GM21526 (cell line): ENCODE data around the gene CADPS.
"Not testable (repeated sequence)": the region's sequence is repeated elsewhere in the genome, so short reads cannot be mapped to it uniquely, and the experiment has no call there.

Source experiments
- ATAC-seq: cut with Tn5 transposase; IDR thresholded peaks from one replicate; pipeline ENCODE4 v1.9.1; 2021; ENCODE audit warnings: moderate library complexity; ENCODE audit not compliant: unreplicated experiment, low FRiP score

CADPS gene

GRCh38 chr3:62604751-62605351 is 270.4 kb downstream of the CADPS start:
- ATAC-seq = no peak

- ATAC-seq = no peak
These were observed 270.9 kb downstream of the CADPS start for GRCh38 chr3:62604298-62604697.

GRCh38 chr3:62602987-62603386 is 272.2 kb downstream of the CADPS start:
- no peak for ATAC-seq

- ATAC-seq = no peak
These were observed 273.0 kb downstream of the CADPS start for GRCh38 chr3:62602129-62602770.

DNA sequence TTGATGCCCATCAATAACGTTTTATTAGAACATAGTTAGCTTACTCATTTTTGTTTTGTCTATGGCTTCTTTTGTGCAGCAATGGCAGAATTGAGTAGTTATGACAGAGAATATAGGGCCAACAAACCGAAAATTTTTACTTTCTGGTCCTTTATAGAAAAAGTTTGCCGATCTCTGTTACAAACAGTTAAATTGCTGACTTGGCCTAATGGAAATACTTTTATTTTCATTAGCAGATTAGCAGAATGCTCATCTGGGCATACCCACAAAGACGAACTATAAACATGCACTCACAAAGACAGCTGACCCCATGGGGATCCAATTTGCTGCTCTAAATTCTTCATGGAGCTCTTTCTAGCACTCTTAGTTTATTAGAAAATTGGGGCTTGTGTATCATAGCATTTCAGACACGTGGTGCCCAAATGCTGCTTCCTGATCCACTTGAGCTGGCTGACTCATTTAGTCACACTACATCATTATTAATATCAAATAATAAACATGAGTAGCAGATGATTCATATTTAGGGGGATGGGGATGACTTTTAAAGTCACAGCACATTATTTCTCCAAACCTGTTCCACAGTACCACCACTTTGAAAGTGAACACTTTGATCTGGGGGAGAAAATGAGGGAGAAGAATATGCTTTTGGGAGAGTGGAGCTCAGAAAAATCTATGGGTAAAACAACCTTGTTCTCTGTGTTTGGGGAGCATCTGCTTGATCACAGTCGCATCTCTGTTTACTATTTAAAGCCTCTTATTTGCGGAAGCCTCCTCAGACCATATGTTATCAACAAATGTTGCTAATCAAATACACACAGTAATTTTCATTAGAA is 273.8 kb downstream of the CADPS start:
- ATAC-seq = no peak

- no peak for ATAC-seq
These were observed 275.2 kb downstream of the CADPS start for GRCh38 chr3:62600033-62600432.

DNA sequence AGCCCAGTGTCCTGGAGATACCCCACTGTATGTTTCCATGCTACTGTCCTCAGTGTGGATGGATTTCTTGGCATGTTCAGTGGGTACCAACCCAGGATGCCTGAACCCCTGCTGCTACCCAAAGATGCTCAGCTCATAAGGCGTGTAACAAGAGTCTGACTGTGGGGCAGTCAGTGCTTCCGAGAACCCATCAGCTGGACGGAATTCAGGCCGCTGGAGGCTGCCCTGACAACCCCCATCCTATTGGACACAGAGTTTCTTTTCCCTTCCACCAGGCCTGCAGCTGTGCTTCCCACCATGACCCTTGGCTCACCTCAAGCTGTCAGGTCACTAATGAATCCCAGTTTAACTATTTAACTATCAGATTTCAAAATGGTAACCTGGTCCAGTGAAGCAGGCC is 277.7 kb downstream of the CADPS start:
- no peak for ATAC-seq

- no peak for ATAC-seq
These were observed 282.8 kb downstream of the CADPS start for GRCh38 chr3:62592408-62592807.

DNA sequence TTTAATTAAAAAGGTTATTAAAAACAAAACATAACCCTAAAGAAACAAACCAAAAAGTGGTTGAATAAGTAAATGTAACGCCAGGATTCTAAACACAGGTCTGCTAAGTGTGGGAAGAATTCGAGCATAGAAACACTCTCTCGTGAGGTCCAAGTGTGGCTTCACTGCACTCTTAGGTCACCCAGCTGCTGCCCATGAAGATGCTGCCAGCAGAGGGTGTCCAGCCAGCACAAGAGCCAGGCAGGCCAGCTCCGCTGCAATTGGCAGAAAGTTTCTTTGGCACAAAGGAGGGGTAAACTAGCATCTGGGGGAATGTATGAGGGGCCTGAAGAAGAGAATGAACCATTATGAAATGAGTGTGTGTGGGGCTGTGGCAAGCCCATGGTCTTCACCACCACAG is 286.1 kb downstream of the CADPS start:
- no peak for ATAC-seq

DNA sequence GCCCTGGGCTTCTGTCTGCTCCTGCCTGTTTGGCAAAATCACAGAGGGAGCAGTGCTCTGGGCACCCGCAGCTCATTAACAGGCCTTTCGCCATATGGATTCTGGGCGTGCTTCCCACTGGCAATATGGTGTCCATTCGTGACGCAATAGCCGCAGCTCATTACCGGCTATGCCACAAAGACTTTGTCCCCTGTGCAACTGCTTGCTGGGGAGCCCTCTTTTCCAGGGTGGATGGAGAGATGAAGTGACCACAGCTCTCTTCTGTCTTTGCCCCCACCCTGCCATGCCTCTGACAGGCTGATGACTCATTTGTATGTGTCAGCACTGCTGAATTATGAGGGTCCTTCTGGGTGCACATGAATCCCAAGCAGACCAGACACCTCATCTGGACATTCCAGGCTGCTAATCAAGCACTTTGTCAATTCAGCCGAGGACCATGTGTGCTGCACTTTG is 287.6 kb downstream of the CADPS start:
- ATAC-seq = no peak

GRCh38 chr3:62587169-62587568 is 288.0 kb downstream of the CADPS start:
- ATAC-seq = no peak

DNA sequence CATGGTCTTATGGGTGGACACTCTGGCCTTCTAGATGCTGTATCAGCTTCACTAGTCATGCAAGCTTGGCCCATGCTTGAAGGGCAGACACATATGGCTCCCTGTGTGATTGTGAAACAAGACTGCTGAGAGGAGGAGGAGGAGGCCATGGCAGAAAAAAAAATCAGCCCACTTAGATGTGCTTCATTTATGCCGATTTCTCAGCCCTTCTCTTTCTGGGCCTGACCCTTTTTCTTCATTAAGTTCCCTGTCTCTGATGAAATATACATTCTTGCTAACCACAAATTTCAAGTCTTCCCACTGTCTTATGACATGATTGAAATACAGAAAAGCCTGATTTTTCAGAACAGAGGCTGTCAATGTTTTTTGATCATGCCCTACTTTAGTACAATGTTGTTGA is 288.9 kb downstream of the CADPS start:
- no peak for ATAC-seq

- no peak for ATAC-seq
These were observed 289.4 kb downstream of the CADPS start for GRCh38 chr3:62585861-62586260.

DNA sequence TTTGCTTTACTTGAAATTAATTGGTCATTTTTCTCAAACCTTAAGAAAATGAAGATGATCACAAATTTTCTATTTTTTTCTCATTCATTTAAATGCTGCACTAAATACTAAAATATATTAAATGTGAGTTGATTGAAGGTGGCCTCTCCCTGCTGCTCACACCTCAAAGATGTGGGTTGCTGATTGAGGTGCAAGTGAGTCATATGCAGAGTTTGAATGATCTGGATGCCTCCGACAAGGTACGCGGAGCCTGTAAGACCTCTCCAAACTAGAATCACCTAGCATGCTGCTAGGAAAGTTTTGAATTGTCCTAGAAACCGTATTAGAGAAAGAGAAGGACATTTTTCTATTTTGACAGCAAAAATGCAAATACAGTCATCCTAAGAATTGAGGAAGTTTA is 290.6 kb downstream of the CADPS start:
- no peak for ATAC-seq

DNA sequence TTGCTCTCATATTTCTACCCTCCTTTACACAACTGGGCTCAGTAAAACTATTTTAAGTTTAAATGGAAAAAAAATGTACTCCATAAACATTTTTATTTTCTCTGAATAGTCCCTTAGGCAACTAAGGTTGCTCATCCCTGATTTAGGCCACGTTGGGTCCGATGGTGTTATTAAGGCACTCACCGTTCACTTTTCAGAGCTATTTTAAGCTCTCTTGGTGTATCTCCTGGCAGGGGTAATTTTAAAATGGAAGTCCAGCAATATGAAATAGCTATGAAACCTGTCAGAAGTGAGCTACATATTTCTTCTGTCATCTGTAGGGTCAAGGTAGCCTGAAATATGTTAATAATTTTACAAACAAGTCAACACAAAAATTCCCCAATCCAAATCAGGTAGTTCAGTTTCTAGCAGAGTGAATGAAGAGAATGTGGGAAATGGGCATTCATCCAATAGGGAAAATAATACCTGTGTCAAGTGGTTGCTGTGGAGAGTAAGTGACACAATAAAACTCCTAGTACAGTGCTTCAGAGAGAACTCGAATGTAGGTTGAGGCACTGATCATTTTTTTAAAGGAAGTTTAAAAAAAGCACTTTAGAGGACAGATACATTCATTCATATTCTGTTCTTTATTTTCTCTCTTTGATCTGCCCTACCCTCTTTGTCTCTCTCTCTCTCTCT is 292.6 kb downstream of the CADPS start:
- no peak for ATAC-seq

- not testable (repeated sequence) for ATAC-seq
These were observed 294.7 kb downstream of the CADPS start for GRCh38 chr3:62580485-62580884.

DNA sequence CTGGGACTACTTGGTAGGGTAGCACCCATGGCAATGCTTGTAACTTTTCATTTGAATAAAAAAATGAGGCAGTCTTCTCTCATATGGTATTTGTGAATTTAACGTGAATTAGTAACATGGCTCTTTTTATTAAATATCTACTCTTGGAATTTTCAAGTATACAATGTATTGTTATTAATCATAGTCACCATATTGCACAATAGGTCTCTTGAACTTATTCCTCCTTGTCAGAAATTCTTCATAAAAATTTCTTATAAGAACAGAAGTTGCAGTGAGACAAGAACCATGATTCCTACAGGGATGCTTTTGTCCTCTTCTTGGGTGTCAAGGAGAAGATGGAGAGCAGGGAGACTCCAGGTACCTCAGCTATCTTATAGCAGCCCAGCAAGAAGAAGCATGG is 298.1 kb downstream of the CADPS start:
- no peak for ATAC-seq

DNA sequence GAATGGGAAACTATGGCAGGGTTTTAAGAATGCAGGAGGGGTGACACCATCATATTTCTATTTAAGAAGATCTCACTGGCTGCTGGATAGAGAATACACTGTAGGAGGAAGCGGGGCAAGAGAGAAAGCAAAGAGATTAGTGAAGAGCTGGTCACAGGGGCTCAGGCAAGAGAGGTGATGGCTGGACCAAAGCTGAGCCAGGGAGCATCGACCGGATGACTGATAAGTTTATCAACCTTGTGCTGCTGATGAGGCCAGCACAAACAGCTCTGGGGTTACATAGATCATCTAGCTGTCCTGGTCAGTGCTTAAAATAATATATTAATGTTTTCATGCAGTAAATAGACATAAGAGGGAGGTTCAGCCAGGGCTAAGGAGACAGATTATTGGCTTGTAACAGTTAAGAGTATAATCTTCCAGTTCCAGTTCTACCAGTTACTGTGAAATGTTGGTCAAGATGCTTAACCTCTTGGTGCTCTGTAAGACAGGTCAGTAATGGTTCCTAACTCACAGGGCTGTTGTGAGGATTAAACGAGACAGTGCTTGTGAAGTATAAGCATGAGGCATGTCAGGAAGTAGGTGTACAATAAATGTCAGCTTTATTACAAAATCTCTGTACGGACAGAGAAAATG is 300.8 kb downstream of the CADPS start:
- ATAC-seq = no peak

DNA sequence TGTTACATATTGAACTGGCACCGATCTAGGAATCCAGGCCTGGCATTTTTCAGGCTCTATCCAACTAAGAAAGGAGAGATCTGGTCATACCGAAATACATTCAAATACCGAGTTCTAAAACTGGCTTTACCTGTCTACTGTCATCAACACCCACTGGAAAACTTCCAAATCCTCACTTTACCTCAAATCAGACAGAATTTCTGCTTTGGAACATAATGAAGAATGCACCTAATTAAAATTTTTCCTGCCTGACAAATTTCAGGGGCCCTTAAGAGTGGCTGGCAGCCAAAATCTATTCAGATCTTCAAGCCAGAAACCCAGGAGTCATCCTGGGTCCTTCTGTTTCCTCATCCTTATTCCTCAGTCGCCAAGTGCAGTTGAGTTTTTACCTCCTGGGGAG is 303.3 kb downstream of the CADPS start:
- ATAC-seq = no peak

- no peak for ATAC-seq
These were observed 304.3 kb downstream of the CADPS start for GRCh38 chr3:62570888-62571287.

GRCh38 chr3:62569609-62570008 is 305.6 kb downstream of the CADPS start:
- ATAC-seq = no peak
